ENCODE results near the gene KDM6B.

Gene KDM6B

GRCh38 chr17:7822126-7822525 lies 11.9 kb upstream of the KDM6B start:
- no peak for DNase-seq

GRCh38 chr17:7823581-7824001 lies 10.4 kb upstream of the KDM6B start:
- no peak for DNase-seq

DNA sequence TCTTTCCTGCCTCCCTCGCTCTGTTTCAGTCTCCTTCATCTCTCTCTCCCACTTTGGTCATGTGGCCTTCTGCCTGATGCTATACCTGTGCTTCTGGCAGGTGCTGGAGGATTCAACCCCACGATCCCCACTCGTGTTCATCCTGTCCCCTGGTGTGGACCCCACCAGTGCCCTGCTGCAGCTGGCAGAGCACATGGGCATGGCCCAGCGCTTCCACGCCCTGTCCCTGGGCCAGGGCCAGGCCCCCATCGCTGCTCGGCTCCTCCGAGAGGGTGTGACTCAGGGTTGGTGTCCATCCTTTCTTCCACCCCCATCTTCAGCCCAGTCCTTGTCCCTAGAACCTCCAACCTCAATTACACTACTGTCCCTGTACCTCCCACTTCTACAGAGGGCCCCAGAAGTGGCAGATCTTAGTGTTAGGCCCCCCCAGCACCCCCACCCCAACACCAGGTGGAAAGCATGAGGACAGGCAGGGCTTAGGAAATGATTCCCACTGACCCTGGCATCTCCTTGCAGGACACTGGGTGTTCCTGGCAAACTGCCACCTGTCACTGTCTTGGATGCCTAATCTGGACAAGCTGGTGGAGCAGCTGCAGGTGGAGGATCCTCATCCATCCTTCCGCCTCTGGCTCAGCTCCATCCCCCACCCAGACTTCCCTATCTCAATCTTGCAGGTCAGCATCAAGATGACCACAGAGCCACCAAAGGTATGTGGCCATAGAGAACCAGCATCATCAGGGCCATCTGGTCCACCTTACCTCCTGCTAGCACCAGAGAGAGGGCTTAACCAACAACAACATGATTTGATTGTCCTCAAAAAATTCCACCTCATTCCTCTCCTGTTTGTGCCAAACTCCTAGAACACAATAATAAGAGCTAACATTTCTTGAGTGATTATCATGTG lies 9.7 kb upstream of the KDM6B start:
- DNase-seq: no peak

DNA sequence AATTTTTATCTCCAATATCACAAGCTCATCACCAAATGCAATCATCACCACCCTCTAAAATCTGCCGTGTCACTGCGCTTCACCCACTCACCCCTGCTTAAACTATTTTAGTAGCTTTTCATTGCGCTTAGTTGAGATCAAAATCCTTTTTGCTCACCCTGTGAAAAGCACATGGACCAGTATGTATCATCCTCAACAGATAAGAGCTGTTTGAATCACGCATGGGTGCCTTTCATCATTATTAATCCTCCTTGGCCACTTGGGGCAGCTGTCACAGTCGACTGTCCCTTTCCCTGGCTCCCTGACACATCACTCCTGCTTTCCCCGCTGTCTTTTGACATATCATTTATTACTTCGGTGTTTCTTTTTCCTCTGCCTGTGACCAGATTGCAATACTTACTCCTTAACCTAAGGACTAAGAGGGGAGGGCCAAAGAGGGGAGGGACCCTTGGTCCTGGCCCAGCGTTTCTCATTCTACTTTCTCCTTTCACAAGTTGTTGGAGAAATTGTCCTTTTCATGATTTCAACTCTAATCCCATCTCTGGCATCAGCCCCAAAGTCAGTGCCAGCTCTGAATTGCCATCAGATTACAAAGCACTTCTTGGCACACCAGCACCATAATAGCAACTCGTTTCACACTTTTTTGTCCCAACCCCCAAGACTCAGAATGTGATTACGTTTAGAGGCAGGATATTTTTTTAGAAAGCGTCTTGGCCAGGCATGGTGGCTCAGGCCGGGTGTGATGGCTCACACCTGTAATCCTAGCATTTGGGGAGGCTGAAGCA lies 8.6 kb upstream of the KDM6B start:
- DNase-seq: no peak

GRCh38 chr17:7830616-7831015 lies 3.4 kb upstream of the KDM6B start:
- DNase-seq: no peak

DNA sequence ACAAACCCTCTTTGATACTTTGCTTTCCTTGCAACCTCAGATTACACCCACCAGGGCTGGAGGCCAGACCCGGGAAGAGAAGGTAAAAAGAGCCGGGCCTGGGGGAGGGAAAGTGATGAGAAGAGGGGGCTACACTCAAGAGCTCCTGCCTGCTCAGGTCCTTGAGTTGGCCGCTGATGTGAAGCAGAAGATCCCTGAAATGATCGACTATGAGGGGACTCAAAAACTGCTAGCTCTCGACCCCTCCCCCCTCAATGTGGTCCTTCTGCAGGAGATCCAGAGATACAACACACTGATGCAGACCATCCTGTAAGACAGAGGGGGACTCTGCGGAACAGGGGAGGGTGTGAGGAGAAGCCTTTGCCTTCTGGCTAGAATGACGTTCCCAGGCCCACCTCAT lies 2.8 kb upstream of the KDM6B start:
- DNase-seq: no peak

- no peak for DNase-seq
Observed at GRCh38 chr17:7832431-7832830, 1.6 kb upstream of the KDM6B start.

DNA sequence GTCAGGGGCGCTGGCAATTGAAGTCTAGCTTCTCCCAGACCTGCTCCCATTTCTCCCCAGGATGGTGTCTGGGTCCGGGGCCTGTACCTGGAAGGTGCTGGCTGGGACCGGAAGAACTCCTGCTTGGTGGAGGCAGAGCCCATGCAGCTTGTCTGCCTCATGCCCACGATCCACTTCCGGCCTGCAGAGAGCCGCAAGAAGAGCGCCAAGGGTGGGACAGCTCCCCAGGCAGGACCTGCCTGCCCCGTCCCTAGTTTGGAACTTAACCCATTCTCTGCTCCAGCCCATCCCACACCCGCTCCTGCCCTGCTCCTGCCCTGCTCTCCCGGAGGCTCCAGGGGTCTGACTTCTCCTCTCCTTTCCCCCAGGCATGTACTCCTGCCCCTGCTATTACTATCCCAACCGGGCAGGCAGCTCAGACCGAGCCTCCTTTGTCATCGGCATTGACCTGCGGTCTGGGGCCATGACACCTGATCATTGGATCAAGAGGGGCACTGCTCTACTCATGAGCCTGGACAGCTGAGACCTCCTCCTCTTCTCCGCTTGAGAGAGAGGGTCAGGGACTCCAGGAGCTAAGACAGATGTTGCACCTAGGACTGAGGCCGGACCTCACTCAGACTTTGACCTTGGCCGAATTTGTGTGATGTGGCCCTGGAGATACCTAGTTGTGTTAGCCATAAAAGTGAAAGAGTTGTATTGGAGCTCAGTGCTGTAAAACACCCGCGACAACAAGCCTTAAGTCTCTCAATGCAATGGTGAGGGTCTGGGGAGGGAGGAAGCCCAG lies 814 bp upstream of the KDM6B start:
- DNase-seq: no peak

- DNase-seq: no peak
Observed at GRCh38 chr17:7834542-7834956, 532 bp downstream of the KDM6B start.

DNA sequence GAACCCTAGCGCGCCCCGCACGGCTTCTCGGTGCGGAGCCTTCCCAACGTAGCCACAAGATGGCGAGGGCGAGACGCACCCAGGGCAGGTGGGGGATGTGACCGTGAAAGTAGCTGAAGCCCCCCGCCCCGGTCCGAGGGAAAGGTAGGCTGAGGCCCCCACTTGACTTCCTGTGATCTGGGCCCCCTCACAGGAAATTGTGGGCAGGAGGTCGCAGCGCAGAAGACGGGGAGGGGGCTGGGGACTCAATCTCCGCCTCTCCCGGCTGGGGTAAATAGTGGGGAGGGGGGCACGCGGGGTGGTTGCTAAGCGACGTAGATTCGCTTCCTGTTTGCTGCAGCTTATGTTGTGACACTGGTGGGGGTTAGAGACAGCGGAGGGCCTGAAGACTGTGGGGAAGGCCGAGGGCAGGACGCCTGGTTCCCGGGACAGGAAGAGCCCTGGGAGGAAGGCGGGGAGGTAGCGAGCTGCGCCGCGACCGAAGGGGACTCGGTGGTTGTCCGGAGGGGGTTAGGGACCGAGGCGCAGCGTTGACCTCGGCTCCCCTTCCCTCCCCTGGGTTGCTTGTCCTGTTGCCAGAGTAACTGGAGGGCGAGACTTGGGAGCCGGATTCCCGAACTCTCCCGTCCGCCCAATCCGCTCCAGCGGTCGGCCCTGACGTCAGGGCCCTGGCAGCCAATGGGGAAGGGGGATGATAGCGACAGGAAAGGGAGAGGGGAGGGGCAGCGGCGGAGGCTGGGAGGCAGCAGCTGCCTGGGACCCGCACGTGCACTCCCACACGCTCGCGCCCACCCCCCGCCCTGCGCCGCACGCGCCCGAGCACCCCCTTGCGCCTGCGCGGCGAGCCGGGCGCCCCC lies 1.2 kb downstream of the KDM6B start:
- peak; percentile 95 for DNase-seq

DNA sequence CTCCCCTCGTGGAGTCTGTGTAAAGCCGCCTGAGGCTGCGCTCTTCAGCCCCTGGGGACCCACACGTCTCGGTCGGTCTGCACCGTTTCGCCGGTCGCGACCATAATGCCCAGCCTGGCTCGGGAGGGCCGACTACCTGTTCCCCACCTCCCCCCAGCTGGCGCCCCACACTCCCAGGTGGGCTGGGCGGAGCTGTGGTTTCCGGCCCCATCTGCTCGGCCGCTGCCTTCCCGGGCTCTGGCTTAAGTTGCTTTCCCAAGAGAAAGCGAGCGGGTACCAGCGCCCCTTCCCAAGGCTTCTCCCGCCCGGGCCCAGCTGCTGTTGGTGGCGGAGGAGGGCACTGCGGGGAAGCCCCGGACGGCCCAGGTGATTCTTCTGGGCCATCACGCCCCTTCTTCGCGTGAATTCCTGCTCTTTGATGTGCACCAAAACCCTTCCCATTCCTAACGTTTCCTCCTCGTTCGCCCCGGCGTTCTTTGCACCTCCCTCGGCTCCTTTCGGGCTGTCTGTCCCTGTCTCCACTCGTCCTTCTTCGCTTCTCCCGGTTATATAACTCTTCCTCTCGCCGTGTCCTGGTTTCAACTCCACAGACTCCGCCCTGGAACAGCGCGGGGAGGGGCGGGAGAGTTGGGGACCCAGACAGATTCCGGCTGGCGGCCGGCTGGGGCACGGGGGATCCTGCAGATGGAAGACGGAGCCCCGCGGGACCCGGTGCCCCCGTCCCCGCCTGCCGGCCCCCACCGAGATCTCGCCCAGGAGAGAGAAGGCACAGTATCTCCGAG lies 2.0 kb downstream of the KDM6B start:
- DNase-seq: peak; percentile 65

DNA sequence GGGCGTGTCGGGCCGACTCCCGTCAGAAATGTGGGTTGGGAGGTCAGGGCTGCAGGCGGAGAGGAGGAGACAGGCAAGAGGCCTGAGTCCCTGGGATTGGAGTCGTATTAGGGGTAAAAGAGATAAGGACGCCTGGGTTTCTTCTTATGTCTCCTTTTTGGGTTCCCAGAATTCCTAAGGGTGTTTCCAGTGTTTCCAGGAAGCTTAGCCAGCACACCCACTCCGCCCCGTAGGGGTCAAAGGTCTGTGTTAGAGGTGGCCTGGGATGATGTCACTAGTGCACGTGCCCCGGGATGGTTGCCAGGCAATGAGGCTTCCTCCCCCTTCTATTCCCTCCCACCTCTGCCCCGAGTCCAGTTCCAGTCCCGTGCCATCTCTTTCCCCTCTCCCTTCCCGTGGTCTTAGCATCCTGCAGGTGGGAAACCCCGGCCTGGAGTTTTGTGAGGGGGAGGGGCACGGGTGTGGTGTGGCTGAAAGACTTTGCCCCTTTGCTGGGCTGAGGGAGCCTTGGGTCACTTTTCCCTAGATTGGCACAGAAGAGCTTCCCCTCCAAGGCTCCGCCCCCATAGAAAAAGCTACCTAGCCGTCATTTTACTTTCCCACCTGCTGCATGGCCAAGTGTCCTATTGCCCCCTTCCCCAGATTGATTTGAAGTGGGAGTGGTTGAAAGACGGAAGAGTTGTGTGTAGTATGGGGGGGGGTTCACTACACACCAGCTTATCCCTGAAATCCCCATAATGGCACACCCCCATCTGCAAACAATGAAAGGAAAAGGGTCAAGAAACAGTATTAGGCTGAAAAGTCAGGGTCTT lies 2.8 kb downstream of the KDM6B start:
- DNase-seq: peak; percentile 89

- no peak for DNase-seq
Observed at GRCh38 chr17:7837408-7838088, 3.5 kb downstream of the KDM6B start.

DNA sequence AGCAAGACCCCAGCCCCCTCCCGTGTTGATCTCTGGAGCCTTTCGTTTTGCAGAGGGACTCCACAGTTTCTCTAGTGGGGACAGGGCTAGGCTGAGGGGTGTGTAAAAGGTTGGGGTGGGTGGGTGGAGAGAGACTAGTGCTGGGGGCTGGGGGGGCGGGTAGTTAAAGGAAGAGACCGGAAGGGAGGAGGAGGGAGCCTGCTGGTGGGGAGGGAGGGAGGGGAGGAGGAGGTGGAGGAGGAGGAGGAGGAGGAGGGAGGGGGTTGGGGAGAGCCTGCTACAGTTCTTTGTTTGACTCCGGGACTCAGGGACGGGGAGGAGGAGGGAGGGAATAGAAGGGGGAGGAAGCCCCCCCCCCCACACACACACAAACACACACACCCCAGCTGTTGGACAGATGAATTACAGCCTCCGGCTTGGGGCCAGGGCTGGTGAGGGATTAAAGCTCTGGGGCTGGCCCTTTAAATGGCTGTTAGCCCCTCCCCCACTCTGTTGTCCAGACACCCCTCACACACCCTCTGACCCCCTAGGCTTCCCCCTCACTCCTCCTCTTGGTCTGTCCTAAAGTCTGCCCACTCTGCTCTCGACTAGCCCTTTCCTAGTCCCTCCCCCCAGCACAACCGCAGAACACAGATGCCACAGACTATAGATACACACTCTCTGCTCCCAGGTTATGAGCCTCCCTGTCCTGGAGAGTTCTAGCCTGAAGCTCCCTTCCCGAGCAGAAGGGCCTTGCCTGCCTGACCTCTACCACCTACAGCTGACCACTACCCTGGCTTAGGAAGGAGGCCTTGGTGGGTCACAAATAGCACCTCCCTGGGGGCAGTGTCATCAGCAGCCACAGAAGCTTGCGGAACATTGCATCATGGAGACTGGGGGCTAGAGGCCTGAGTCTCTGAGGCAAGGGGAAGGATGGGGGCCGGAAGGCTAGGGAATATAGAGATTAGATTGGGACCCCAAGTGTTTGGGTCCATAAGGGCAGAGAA lies 4.4 kb downstream of the KDM6B start:
- peak; percentile 10 for DNase-seq

GRCh38 chr17:7839190-7839875 lies 5.3 kb downstream of the KDM6B start:
- no peak for DNase-seq

- no peak for DNase-seq
Observed at GRCh38 chr17:7839876-7840261, 5.9 kb downstream of the KDM6B start.

DNA sequence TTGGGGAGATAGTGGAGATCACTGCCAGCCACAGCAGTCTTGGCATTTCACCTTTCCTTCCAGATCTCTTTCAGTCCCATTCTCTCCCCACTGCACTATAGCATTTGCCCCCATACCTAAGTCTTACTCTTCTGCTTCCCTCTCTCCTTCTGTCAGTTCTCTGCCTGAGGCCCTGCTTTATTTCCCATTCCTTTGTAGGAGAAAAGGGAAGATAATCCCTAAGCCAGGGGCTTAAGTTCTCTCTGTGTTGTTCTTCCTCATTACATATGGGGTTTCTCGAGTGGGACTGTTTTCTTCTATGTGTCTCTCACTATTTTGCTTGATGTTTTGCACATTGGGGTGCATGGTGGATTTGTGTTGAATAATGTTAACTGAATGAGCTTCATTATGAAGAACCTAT lies 6.4 kb downstream of the KDM6B start:
- no peak for DNase-seq

DNA sequence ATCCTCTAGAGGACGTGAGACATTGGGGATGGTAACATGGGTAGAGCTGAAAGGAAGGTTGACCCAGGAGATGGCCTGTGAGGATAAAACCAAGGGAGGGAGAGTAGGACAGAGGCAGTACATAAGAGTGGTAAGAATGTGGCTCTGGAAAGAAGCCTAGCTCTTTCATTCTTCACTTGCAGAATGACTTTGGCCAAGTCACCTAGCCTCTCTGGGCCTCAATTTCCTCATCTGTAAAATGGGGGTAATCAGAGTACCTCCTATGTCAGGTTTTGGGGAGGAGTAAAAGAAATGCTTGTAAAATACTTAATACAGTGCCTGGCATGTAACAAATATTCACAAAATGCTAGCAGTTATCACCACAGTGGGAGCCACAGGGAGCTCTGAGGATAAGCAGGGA lies 6.9 kb downstream of the KDM6B start:
- no peak for DNase-seq
